HG02870 (cell line): ENCODE measurements around the gene GUCY1A1.

ENCODE experiments used
- ATAC-seq: cut with Tn5 transposase; IDR thresholded peaks from one replicate; pipeline ENCODE4 v1.9.1; 2021; ENCODE audit warnings: mild to moderate bottlenecking, moderate library complexity; ENCODE audit not compliant: unreplicated experiment

The GUCY1A1 gene

DNA sequence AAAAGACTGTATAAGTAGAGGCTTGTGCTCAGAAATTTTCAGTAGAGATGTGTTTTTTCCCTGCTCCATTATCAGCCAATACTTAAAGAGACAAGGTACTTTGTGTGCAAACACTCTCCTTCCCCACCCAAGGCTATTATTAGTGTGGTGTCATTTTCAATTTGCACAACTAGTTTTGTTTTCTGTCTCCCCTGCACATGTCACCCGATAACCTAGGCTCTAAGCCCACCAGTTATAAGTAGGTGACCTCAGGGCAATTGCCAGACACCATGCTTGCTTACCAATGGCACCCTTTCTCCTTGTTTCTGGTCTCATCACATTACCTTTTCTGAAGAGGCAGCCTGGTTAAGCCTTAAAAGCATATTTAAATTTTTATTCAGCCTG, 8.0 kb upstream of the GUCY1A1 start:
- no peak for ATAC-seq

DNA sequence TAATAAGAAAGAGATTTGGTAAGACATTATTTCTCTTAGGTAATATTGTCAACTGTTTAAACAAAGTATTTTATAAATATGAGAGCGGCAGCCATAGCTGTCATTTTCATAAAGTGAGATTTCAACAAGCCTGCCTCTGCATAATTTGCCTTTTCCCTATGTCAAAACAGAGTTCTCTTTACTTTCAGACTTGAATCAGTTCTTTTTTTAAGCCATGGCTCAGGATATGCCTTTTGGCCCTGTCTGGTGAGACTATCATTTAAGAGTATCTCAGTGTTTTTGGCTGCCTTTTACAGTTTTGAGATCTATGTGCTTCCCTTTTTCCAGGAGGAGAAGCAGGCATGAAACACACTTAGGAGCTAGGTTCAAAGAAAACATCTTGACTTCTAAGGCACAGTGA, 7.5 kb upstream of the GUCY1A1 start:
- ATAC-seq = no peak

DNA sequence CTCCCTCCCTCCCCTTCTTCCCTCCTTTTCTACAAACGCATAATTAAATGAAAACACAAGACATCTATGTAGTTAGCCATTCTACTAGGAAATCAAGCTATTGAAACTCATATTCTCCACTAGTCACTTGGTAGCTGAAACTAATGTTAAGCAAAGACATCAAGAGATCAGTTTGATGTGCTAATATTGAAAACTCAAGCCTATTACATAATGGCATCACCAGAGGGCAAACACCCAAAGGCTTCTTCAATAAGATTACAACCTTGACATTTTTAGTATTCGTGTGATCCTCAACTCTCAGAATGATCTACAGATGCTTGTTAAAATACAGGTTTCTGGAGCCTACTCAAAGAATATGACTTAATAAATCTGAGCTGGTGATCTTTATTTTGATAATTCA, 6.2 kb upstream of the GUCY1A1 start:
- ATAC-seq = no peak

DNA sequence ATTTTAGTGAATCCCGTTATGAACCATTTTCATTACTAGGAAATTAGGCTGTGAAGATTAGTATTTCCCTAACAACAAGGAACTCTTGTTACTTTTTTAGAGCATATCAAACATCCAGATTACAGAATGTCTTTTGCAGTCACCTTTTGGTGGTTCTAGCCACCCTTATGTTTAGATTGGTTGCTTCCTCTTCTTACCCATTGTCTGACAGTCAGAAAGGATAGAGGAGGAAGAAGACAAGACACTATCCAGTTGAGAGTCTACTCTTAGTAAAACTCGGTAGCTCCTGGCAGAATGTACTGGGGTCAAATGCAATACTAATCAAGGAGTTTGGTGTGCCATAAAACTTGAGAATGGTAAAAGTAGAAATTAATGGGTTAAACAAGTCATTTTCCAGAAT, 1.6 kb upstream of the GUCY1A1 start:
- ATAC-seq = no peak

DNA sequence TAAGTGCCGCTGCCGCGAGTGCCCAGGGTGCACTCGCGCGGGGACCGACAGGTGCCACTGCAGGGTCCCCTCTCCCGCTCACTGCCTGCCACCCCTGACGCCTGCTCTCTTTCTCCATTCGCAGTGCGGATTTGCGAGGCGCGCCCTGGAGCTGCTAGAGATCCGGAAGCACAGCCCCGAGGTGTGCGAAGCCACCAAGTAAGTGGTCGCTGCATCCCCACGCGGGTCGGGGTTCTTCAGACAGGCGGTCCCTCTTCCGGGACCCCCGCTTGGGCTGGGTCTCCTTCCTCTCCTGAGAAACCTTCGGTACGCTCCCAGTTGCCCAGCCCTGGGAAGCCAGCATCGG, 547 bp downstream of the GUCY1A1 start:
- ATAC-seq = peak; percentile 41

GRCh38 chr4:155667568-155668511, 1.2 kb downstream of the GUCY1A1 start:
- peak; percentile 42 for ATAC-seq

- no peak for ATAC-seq
Observed at GRCh38 chr4:155668707-155669220, 2.1 kb downstream of the GUCY1A1 start.

- no peak for ATAC-seq
Observed at GRCh38 chr4:155672342-155672741, 5.7 kb downstream of the GUCY1A1 start.

DNA sequence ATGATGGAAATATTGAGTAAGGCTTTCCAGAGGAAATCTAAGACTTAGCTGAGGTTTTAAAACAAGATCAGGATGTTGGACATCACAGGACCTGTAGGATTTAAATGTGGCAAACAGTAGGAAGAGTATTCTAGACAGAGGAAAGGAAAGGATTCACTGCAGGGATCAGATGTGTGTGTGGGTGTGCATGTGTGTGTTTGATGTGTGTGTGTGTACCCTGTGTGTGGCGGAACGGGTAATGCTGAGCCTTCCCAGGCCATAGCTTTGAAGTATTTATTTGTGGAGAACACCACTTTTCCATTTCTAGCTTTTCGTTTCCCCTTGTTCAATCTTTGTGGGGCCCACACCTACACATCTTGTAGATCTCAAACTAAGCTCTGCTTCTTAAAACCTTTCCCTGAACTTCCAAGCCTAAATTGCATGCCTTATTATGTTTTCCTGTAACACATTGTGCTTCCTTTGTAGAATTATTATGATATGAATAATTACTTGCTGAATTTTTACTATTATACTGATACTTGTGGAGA, 6.9 kb downstream of the GUCY1A1 start:
- no peak for ATAC-seq

DNA sequence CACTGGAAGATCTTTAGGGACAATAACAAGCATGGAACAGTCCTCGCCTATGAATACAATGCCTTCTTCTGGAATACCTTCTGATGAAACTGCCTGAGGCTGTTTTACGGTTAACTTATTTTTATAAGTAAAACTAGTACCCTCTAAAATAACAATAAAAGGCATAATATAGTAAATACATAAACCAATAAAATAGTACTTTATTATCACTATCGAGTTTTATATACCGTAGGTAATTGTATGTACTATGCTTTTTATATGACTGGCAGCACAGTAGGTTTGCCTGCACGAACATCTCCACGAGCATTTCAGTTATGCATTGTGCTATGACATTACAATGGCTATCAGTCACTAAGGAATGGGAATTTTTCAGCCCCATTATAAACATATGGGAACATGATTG, 8.0 kb downstream of the GUCY1A1 start:
- no peak for ATAC-seq

DNA sequence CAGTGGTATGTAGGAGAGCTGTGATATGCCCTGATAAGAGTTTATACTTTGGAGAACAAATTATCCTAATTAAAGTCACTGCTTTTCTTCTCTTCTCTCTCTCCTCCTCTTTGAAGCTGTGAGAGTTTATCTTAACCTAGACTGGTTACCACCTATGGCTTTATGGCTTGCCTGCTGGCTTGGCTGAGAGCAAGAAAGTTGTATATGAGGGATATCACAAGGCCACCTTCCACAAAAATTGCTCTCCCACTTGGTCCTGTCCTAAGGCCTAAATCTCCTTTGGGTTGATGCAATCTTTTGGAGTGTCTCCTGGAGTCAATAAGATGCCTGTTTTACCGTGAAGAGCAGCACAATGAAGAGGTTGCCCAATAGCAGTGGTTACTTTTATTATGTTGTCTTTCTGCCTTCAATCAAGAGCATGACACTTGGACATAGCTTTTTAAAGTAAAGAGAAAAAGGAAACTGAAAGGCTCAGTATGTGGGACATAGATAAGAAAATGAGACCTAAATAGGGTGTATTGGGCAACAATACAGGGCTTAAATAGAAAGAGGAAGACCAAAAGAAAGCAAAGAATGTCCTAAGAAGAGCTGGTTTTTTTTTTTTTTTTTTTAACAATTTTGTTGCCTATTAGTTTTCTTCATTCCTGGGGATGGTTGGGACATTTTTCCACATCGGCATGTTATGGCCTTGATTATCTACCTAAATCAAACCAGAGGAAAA, 9.2 kb downstream of the GUCY1A1 start:
- ATAC-seq = no peak

- no peak for ATAC-seq
Observed at GRCh38 chr4:155676430-155676825, 9.8 kb downstream of the GUCY1A1 start.

GRCh38 chr4:155678011-155678410, 11.4 kb downstream of the GUCY1A1 start:
- ATAC-seq = no peak

- no peak for ATAC-seq
Observed at GRCh38 chr4:155679343-155679742, 12.7 kb downstream of the GUCY1A1 start.

GRCh38 chr4:155681886-155682285, 15.2 kb downstream of the GUCY1A1 start:
- no peak for ATAC-seq

DNA sequence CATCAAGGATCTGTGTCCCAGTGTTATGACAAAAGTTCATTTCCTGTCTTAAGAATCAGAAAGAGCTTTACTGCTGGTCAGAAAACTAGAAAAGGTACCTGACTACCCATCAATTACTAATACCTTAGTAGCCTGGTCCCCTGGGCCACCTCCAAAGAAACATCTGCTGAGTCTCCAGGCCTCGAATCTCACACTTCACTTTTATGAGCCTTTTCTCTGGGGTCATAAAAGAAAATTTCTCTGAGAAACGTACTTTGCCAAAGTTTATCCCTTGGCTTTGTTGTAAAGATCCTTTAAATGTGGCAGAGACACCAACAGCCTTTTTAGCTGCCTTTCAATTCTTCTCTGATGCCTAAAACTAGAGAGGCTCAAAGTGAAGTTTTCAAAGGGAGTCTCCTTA, 17.8 kb downstream of the GUCY1A1 start:
- no peak for ATAC-seq

- no peak for ATAC-seq
Observed at GRCh38 chr4:155684892-155685541, 18.4 kb downstream of the GUCY1A1 start.

- no peak for ATAC-seq
Observed at GRCh38 chr4:155687380-155687982, 20.8 kb downstream of the GUCY1A1 start.

DNA sequence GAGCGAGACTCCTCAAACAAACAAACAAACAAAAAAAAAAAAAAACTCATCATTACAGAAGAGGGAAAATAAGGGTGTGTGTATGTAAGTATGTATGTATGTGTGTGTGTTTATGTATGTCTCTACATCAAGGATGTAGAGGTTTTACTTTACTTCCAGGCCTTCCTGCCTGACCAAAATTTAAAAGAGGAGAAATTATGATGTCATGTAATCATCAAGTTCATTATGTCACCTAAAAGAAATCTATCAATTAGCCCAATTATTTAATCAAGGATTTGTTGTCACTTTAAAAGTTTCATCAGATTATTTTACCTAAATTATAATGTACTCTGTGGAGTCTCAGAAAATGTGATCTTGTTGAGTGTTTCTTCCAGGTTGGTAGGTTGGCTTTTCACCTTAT, 21.6 kb downstream of the GUCY1A1 start:
- no peak for ATAC-seq

- no peak for ATAC-seq
Observed at GRCh38 chr4:155688860-155689259, 22.2 kb downstream of the GUCY1A1 start.
